IMR-90 (cell line): Measurements from ENCODE around the gene CYB5R4.

Experiments used
- ELK1 ChIP-seq: fragments of 150-350 bp; IDR thresholded peaks from 2 replicates; pipeline ENCODE4 v1.6.1; 2016; ENCODE audit warnings: low read depth, mild to moderate bottlenecking, low read length, moderate library complexity, borderline replicate concordance
- MAFK ChIP-seq: IDR thresholded peaks from 2 replicates; pipeline ENCODE4 v1.6.1; 2012; ENCODE audit warnings: low read depth, low read length, improper control_type of control experiment
- TF ChIP-seq, protein P1 (sequence below): conservative IDR thresholded peaks from 2 replicates; pipeline ENCODE4 v1.5.1; 2012; ENCODE audit warnings: mild to moderate bottlenecking, low read depth, low read length, improper control_type of control experiment

GRCh38 chr6:83904395-83904794 lies 44.9 kb downstream of the CYB5R4 start:
- TF ChIP-seq, protein P1, sequence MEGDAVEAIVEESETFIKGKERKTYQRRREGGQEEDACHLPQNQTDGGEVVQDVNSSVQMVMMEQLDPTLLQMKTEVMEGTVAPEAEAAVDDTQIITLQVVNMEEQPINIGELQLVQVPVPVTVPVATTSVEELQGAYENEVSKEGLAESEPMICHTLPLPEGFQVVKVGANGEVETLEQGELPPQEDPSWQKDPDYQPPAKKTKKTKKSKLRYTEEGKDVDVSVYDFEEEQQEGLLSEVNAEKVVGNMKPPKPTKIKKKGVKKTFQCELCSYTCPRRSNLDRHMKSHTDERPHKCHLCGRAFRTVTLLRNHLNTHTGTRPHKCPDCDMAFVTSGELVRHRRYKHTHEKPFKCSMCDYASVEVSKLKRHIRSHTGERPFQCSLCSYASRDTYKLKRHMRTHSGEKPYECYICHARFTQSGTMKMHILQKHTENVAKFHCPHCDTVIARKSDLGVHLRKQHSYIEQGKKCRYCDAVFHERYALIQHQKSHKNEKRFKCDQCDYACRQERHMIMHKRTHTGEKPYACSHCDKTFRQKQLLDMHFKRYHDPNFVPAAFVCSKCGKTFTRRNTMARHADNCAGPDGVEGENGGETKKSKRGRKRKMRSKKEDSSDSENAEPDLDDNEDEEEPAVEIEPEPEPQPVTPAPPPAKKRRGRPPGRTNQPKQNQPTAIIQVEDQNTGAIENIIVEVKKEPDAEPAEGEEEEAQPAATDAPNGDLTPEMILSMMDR = no peak
- no peak for TF ChIP-seq MAFK
- TF ChIP-seq ELK1 = no peak
